ENCODE measurements around the gene CTNND2.

DNA sequence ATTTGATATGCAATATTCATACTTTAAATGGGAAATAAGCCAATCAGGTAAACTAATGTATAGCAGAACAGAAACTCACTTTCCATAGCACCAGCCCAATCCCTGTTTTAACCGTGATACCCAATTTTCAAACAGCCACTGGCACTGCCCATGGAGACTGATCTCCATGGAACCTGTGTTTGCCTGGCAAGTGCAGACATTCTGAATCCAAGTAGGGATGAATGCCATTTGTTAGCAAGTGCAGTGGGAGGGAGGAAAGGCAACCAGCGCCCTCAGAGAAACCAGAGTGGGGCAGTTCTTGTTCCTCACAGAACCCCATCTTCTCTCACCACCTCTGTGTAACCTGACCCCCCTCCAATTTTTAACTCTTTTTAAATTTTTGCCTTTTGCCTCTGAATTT, 229.1 kb downstream of the CTNND2 start:
- TF ChIP-seq CTCF (IDR thresholded peaks at IDR 0.05; ENCODE audit: low read depth, low read length, poor library complexity, severe bottlenecking): no peak
- no peak for TF ChIP-seq EZH2phosphoT487 (IDR thresholded peaks at IDR 0.05; ENCODE audit: borderline replicate concordance, low read length)

Measured in DOHH2 (cell line).